GM18517 (cell line): ENCODE data around the gene HOXB7.

Experiments used
- ATAC-seq: cut with Tn5 transposase; IDR thresholded peaks from one replicate; pipeline ENCODE4 v1.9.1; 2021; ENCODE audit warnings: mild to moderate bottlenecking, moderate library complexity; ENCODE audit not compliant: unreplicated experiment

HOXB7 gene

GRCh38 chr17:48569674-48570324 is 41.0 kb downstream of the HOXB7 start:
- no peak for ATAC-seq

DNA sequence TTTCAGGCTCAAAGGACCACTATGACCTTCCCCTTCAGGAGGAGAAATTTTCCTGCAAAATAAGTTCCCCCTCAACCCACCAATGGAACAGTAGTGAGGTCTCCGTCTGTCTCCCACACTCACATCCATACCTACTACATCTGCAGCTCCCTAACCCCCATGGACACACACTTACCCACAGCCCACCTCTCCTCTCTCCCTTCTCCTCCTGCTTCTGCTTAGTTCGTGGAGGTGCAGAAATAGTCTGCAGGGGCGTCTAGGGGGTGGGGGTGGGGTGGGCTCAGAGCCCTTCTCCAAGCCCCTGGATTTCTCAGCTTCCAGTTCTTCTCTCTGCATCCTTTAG is 41.6 kb downstream of the HOXB7 start:
- ATAC-seq = no peak

DNA sequence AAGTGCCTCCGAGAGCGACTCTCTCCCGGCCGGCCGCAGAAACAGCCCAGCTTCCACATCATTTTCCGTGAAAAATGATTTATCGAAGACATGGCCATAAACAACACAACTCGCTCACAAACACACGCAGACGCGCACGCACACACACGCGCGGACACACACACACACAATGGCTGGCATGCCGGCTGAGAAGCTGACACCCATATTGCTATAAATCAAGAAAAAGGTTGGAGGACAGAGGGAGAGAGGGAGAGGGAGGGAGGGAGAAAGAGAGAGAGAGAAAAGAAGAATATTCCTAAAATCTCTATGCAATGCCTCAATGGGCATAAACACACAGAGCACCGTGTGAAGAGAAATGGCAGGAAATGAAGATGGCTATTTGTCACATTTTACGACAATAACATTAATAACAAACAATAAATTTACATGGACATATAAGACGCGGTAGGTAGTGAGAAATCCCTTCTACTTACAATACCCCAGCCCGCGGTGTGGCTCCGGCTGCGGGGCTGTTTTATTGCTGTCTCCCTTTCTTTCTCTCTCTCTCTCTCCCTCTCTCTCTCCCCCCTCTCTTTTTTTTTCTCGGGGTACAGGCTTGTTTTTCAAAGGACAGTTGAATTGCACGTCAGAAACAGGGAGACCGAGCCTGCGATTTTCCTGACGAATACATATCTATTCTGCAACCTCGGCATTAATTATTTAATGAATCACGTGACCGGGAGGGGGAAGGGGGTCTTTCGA is 42.1 kb downstream of the HOXB7 start:
- ATAC-seq = no peak

DNA sequence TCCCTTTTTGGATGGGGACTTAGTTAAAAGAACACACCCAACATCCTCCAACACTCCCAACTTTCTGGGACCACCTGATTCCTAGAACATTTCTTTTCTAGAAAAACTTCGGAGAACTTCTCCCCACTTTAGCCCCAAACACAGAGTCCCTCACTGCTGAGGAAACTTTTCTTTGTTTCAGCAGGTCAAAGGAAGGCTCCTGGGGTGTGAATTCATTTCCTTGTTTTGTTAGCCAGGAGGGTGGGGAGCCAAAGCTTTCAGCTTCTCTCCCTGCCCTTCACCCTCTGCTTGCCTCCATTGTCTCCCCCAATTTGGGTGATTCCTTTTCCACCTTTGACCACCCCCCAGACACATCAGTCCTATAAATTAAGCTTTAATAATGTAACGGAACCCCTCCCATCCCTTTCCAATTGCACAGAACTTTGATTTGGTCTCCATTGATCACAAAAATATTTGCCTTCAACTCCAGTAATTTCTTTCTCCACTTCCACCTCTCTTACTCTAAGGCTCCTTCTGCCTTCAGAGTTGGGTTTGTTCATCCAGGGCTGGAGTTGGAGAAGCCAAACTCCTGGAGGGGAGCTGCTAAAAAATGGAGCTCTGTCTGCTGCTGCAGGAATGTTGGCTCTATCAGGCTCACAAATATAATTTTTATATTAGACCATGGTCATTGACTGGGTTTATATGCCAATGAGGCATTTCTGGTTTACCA is 43.0 kb downstream of the HOXB7 start:
- ATAC-seq = no peak

- no peak for ATAC-seq
Observed at GRCh38 chr17:48567209-48567608, 43.6 kb downstream of the HOXB7 start.

- ATAC-seq = no peak
Observed at GRCh38 chr17:48566717-48567116, 44.1 kb downstream of the HOXB7 start.

DNA sequence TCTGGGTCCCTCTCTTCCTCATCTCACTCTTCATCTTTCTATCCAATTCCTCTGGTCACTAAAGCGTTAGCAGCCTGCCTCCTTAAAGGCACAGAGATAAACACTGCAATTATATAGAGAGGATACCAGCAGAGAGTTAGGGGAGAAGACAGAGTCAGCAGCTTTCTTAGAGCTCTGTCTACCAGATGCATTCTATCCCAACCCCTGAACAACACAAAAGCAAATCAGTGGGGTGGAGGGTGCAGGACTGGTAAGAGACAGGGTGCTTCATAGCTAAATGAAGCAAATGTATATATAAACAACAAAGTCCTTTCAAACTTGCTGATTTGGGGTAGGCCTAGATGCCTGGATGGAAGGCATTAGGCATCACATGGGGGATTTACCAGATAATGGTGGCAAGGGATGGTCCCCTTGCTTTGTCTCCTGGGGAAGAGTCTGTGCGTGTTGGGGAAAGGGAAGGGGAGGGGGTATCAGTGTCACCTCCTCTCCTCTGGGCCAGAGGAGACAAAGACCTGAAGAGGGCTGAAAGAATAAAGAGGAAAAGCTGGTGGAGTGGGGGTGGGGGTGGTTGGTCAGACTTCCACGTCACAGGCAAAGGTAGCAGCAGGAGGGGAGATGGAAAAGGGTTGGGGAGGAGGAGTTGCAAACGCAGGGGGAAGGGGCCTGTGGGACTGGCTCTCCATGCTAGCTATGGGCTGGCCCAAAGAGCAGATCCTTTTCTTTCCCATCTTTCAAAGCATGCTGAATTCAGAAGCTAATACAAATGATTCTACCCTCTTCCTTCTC is 44.7 kb downstream of the HOXB7 start:
- ATAC-seq = no peak

DNA sequence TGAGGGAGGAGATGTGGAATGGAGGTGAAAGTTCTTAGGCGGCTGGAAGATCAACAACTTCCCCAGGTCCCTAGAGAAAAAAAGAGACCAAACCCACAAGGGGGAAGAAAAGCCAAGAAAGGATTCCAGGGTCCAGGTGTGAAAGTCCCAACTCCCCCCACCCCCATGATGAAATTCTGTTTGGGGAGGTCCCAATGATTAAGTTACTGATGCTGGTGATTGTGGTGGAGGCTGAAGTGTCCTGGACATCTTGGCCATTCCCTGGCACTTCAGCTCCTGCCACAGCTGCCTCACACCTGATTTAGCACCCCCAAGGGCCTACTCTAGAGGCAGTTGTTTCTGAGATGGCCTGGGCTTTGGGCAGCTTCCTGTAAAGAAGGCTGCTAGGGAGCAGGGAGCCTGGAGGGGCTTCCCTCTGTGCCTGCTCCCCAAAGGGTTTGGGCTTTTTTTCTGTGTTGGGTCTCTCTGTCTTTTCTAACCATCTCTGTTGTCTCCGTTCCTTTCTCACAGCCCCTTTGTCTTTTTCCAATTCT is 45.7 kb downstream of the HOXB7 start:
- ATAC-seq = no peak

DNA sequence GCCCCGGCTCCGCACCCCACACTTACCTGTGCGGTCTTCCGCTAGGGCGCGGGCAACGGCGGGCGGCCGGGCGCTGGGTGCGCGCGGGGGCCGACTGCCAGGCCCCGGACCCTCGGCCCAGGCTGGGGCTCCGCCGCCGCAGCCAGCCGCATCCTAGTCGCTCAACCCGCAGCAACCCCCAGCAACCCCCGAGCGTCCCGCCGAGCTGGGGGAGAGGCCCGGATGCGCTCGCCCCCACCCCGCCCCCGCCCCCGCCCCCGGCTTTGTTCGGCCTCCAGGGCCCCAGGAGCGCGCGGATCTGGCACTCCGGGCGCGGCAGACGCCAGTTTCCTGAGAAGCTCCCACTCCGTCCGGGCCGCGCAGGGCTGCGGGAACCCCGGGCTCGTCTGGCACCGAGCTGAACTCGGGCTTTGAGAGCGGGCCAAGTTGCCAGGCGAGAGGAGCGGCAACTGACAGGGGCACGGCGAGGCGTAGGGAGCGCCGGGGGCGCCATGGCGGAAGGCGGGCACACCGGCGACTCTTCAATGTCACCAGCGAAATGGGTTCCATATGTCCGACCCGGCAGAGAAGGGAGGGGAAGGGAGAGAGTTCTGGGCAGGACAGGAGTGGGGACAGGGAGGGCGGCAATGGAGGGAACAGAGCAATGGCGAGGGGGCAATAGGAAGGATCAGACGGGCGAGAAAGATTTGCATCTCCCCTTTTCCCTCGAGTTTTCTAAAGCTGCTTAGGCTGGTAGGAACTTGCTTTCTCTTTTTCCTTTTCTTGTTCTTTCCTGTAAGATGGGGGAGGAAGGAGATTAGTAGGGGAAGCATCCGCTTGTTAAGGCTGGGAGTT is 46.4 kb downstream of the HOXB7 start:
- ATAC-seq = no peak

DNA sequence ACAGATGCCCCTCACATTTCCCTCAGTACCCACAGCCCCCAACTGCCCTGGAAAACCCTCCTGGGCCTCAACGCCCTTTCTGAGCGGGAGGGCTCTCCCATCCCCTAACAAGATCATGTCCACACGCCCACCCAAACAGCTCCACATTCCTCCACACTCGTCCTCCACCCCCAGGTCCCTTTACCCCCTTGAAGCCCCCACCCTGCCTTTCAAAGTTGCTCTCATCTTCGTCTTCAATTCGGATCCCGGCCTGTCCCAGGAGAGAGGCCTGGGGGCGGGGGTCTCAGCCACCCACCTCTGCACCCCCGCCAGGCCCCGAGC is 47.0 kb downstream of the HOXB7 start:
- ATAC-seq = no peak

DNA sequence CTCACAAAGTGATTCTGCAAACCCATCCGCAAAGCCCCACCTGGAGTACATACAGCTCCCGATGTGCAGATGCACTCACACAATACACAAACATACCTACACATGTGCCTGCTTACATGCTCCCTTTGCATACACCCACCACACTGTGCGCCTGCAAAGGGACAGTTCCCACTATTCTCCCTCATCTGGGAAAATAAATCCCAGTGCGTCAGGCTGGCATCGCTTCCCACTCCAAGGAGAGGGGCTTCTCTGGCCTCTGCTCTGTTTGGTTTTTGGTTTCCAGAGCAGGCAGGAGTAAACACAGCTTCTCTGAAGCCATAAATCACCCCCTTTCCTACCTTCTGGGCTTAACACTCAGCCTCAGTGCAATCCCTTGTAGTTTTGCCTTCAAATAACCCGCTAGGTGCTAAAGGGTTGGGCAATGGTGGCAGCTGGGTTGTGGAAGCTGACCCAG is 47.4 kb downstream of the HOXB7 start:
- no peak for ATAC-seq

GRCh38 chr17:48562934-48563333 is 47.9 kb downstream of the HOXB7 start:
- ATAC-seq = no peak

- peak; percentile 64 for ATAC-seq
Observed at GRCh38 chr17:48561884-48562810, 48.7 kb downstream of the HOXB7 start.

GRCh38 chr17:48559840-48560817 is 50.7 kb downstream of the HOXB7 start:
- no peak for ATAC-seq

DNA sequence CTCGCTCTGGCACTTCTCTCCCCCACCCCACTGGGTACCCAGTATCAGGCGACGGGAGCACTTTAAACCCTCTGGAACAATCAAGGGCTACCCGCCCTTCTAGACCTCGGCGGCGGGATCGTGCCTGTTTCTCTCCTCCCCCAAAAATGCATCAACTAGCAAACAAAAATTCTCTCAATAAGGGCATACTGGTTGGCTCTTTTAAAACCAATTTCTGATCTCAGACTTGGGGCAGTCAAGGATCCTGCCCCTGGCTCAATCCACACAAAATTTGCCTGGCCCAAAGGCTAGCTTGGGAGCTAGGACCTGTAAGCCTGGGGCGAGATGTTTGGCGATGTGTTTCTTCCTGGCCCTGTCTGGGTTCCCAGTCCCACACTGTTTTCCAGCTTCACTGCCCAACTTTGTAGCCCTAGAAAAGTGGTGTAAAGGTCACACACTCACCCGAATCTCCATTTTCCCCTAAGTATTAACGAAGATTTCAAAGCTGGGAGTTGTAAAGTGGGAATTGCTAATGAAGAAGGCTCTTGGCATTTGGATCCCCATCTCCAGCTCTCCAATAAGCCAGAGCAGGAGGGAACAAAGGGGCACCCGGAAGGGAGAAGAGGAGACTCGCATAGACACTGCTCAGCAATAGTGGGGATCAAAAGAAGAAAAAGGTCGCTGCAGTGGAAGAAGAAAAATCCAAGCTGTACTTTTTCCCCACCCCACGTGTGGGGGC is 51.5 kb downstream of the HOXB7 start:
- ATAC-seq = no peak

DNA sequence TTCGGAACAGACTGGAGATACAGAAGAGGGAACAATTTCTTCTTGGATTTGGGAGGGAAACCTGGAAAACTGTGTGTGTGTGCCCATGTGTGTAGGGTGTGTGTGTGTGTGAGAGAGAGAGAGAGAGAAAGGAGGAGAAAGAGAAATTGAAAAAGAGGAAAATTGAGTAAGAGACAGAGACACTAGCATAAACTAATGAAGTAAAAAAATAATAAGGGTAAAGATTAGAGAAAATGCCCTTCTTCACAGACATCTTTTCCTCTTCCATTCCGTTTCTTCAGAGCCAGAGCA is 52.0 kb downstream of the HOXB7 start:
- ATAC-seq = no peak

GRCh38 chr17:48558057-48558830 is 52.6 kb downstream of the HOXB7 start:
- ATAC-seq = no peak
